ENCODE data around the gene SYNE2. TPM values are rescaled to one million over a fixed set of nuclear protein-coding genes. Genes with fewer than 3 reads are reported as not detected.

Gene SYNE2
- total RNA-seq, 1 donor from 2014 or later = 5.7 TPM

- no peak overlapping the region for H3K27ac Mint-ChIP-seq (ENCODE audit: unreplicated experiment)
- H3K4me3 Mint-ChIP-seq (ENCODE audit: unreplicated experiment) = no peak overlapping the region
- Histone ChIP-seq H3K27me3 (ENCODE audit: insufficient read depth, low read length) (no peaks in the 10 kb centered on the region), H3K27ac (ENCODE audit: low read depth, low read length) (no peak overlapping the region), H4K20me1 (ENCODE audit: insufficient read depth, low read length) (no peaks in the 10 kb centered on the region), H3K4me3 (ENCODE audit: insufficient read depth, low read depth, low read length) (no peak overlapping the region), H3K4me2 (ENCODE audit: low read length) (no peak overlapping the region), H3K79me2 (ENCODE audit: insufficient read depth, low read length) (no peaks in the 10 kb centered on the region), H3K4me1 (ENCODE audit: insufficient read depth, low read length) (no peaks in the 10 kb centered on the region), H3K9ac (ENCODE audit: low read length) (no peak overlapping the region), H3K36me3 (ENCODE audit: insufficient read depth, low read length) (no peaks in the 10 kb centered on the region), H2AFZ (ENCODE audit: low read depth, low read length) (no peak overlapping the region), H3K9me3 (ENCODE audit: insufficient read depth, low read depth, low read length) (no peaks in the 10 kb centered on the region)
- H3K27me3 Mint-ChIP-seq (ENCODE audit: low read depth, unreplicated experiment) = peaks cover 10% of the 10 kb centered on the region
- FAIRE-seq = no peak
- no peaks in the 10 kb centered on the region for H3K4me1 Mint-ChIP-seq (ENCODE audit: low read depth, unreplicated experiment)
- no peak for DNase-seq (ENCODE audit: low read depth)
- no peaks in the 10 kb centered on the region for H3K9me3 Mint-ChIP-seq (ENCODE audit: unreplicated experiment)
- H3K36me3 Mint-ChIP-seq (ENCODE audit: low read depth, unreplicated experiment) = no peaks in the 10 kb centered on the region
- TF ChIP-seq CTCF (IDR thresholded peaks at IDR 0.05; ENCODE audit: insufficient read depth, low read depth, low read length) = no peak
- no peak for TF ChIP-seq EZH2 (IDR thresholded peaks at IDR 0.05; ENCODE audit: insufficient read depth, low read length)
These were observed 394.4 kb downstream of the SYNE2 start for GRCh38 chr14:64247195-64247594.

GRCh38 chr14:64248689-64249088 is 395.9 kb downstream of the SYNE2 start:
- H3K9ac ChIP-seq (ENCODE audit: low read length) = no peak overlapping the region
- H3K4me2 ChIP-seq (ENCODE audit: low read length) = no peak overlapping the region
- no peak overlapping the region for H3K27ac Mint-ChIP-seq (ENCODE audit: unreplicated experiment)
- peaks cover 4% of the 10 kb centered on the region for H3K27me3 Mint-ChIP-seq (ENCODE audit: low read depth, unreplicated experiment)
- no peak for TF ChIP-seq EZH2 (IDR thresholded peaks at IDR 0.05; ENCODE audit: insufficient read depth, low read length)
- no peak for TF ChIP-seq CTCF (IDR thresholded peaks at IDR 0.05; ENCODE audit: insufficient read depth, low read depth, low read length)
- H2AFZ ChIP-seq (ENCODE audit: low read depth, low read length) = no peak overlapping the region
- no peak overlapping the region for H3K4me3 ChIP-seq (ENCODE audit: insufficient read depth, low read depth, low read length)
- no peaks in the 10 kb centered on the region for H3K79me2 ChIP-seq (ENCODE audit: insufficient read depth, low read length)
- FAIRE-seq (no peak), DNase-seq (ENCODE audit: low read depth) (no peak)
- no peak overlapping the region for H3K4me3 Mint-ChIP-seq (ENCODE audit: unreplicated experiment)
- no peaks in the 10 kb centered on the region for H3K36me3 Mint-ChIP-seq (ENCODE audit: low read depth, unreplicated experiment)
- H3K9me3 ChIP-seq (ENCODE audit: insufficient read depth, low read depth, low read length) = no peaks in the 10 kb centered on the region
- no peaks in the 10 kb centered on the region for H3K9me3 Mint-ChIP-seq (ENCODE audit: unreplicated experiment)
- H4K20me1 ChIP-seq (ENCODE audit: insufficient read depth, low read length) = no peaks in the 10 kb centered on the region
- no peaks in the 10 kb centered on the region for H3K4me1 Mint-ChIP-seq (ENCODE audit: low read depth, unreplicated experiment)
- H3K36me3 ChIP-seq (ENCODE audit: insufficient read depth, low read length) = no peaks in the 10 kb centered on the region
- H3K4me1 ChIP-seq (ENCODE audit: insufficient read depth, low read length) = peaks cover 3% of the 10 kb centered on the region
- H3K27me3 ChIP-seq (ENCODE audit: insufficient read depth, low read length) = no peaks in the 10 kb centered on the region
- no peak overlapping the region for H3K27ac ChIP-seq (ENCODE audit: low read depth, low read length)

- peaks cover 8% of the 10 kb centered on the region for H3K4me1 ChIP-seq (ENCODE audit: insufficient read depth, low read length)
- no peak overlapping the region for H3K4me2 ChIP-seq (ENCODE audit: low read length)
- FAIRE-seq (no peak), DNase-seq (ENCODE audit: low read depth) (no peak)
- Mint-ChIP-seq H3K36me3 (ENCODE audit: low read depth, unreplicated experiment) (no peaks in the 10 kb centered on the region), H3K9me3 (ENCODE audit: unreplicated experiment) (no peaks in the 10 kb centered on the region), H3K4me3 (ENCODE audit: unreplicated experiment) (no peak overlapping the region), H3K27ac (ENCODE audit: unreplicated experiment) (no peak overlapping the region), H3K4me1 (ENCODE audit: low read depth, unreplicated experiment) (no peaks in the 10 kb centered on the region), H3K27me3 (ENCODE audit: low read depth, unreplicated experiment) (peaks cover 4% of the 10 kb centered on the region)
- H2AFZ ChIP-seq (ENCODE audit: low read depth, low read length) = no peak overlapping the region
- H3K9me3 ChIP-seq (ENCODE audit: insufficient read depth, low read depth, low read length) = no peaks in the 10 kb centered on the region
- H4K20me1 ChIP-seq (ENCODE audit: insufficient read depth, low read length) = no peaks in the 10 kb centered on the region
- H3K36me3 ChIP-seq (ENCODE audit: insufficient read depth, low read length) = no peaks in the 10 kb centered on the region
- H3K4me3 ChIP-seq (ENCODE audit: insufficient read depth, low read depth, low read length) = no peak overlapping the region
- no peaks in the 10 kb centered on the region for H3K79me2 ChIP-seq (ENCODE audit: insufficient read depth, low read length)
- H3K27me3 ChIP-seq (ENCODE audit: insufficient read depth, low read length) = no peaks in the 10 kb centered on the region
- TF ChIP-seq EZH2 (IDR thresholded peaks at IDR 0.05; ENCODE audit: insufficient read depth, low read length) (no peak), CTCF (IDR thresholded peaks at IDR 0.05; ENCODE audit: insufficient read depth, low read depth, low read length) (no peak)
- no peak overlapping the region for H3K27ac ChIP-seq (ENCODE audit: low read depth, low read length)
- no peak overlapping the region for H3K9ac ChIP-seq (ENCODE audit: low read length)
These were observed 396.6 kb downstream of the SYNE2 start for GRCh38 chr14:64249363-64249762.

Measured in astrocyte (in vitro differentiated cells and primary cell).